GM06990 (cell line): ENCODE data around the gene PLAAT1.

Experiments
- DNase-seq: peaks from one replicate; pipeline ENCODE4 v3.0.0-alpha.2; 2011; ENCODE audit not compliant: insufficient read length; ENCODE audit errors: extremely low read depth
- H3K27me3 ChIP-seq: replicated peaks from 2 replicates; pipeline ENCODE4 v1.6.0; 2011; ENCODE audit warnings: low read length; ENCODE audit not compliant: control insufficient read depth, insufficient read depth
- H3K36me3 ChIP-seq: 2 replicates; pipeline ENCODE4 v1.5.1; 2011; ENCODE audit warnings: low read length; ENCODE audit not compliant: control insufficient read depth, insufficient read depth
- H3K4me3 ChIP-seq: replicated peaks from 2 replicates; pipeline ENCODE4 v1.5.1; 2011; ENCODE audit warnings: low read depth, mild to moderate bottlenecking, control low read depth, low read length
- CTCF ChIP-seq: IDR thresholded peaks from 2 replicates; pipeline ENCODE4 v1.5.1; 2011; ENCODE audit warnings: low read length, control low read depth, mild to moderate bottlenecking, inconsistent platforms; ENCODE audit not compliant: insufficient read depth, poor library complexity, severe bottlenecking

Gene PLAAT1

GRCh38 chr3:193240850-193241706, at the start of gene PLAAT1:
Gene PLAAT1 (plus strand): TSS chr3:193241222. CDS start chr3:193255651, 14,429 bp downstream.
- Histone ChIP-seq H3K36me3 (no peaks in the 10 kb centered on the region), H3K4me3 (no peak within 1 kb of the TSS)
- peak; percentile 42 for DNase-seq

GRCh38 chr3:193194371-193194770, 46.7 kb upstream of the PLAAT1 start:
- no peak for TF ChIP-seq CTCF
- H3K4me3 ChIP-seq = no peak overlapping the region
- H3K27me3 ChIP-seq = no peaks in the 10 kb centered on the region
- no peak for DNase-seq
- H3K36me3 ChIP-seq = no peaks in the 10 kb centered on the region

More at GRCh38 chr3:193240850-193241706, at the start of gene PLAAT1:
- TF ChIP-seq CTCF = no peak
- H3K27me3 ChIP-seq = no peaks in the 10 kb centered on the region

GRCh38 chr3:193196746-193197145, 44.3 kb upstream of the PLAAT1 start:
- H3K4me3 ChIP-seq = no peak overlapping the region
- DNase-seq = no peak
- no peaks in the 10 kb centered on the region for H3K27me3 ChIP-seq
- H3K36me3 ChIP-seq = no peaks in the 10 kb centered on the region
- TF ChIP-seq CTCF = no peak

- Histone ChIP-seq H3K36me3 (no peaks in the 10 kb centered on the region), H3K27me3 (no peaks in the 10 kb centered on the region), H3K4me3 (no peak overlapping the region)
- DNase-seq = no peak
- no peak for TF ChIP-seq CTCF
These were observed 33.4 kb upstream of the PLAAT1 start for GRCh38 chr3:193207290-193208273.

GRCh38 chr3:193210618-193211017, 30.4 kb upstream of the PLAAT1 start:
- DNase-seq = no peak
- H3K36me3 ChIP-seq = no peaks in the 10 kb centered on the region
- no peaks in the 10 kb centered on the region for H3K27me3 ChIP-seq
- no peak for TF ChIP-seq CTCF
- H3K4me3 ChIP-seq = no peak overlapping the region
